ENCODE measurements around the gene ADA.

GRCh38 chr20:44614525-44614924 is 37.0 kb downstream of the ADA start:
- TF ChIP-seq, protein P1, sequence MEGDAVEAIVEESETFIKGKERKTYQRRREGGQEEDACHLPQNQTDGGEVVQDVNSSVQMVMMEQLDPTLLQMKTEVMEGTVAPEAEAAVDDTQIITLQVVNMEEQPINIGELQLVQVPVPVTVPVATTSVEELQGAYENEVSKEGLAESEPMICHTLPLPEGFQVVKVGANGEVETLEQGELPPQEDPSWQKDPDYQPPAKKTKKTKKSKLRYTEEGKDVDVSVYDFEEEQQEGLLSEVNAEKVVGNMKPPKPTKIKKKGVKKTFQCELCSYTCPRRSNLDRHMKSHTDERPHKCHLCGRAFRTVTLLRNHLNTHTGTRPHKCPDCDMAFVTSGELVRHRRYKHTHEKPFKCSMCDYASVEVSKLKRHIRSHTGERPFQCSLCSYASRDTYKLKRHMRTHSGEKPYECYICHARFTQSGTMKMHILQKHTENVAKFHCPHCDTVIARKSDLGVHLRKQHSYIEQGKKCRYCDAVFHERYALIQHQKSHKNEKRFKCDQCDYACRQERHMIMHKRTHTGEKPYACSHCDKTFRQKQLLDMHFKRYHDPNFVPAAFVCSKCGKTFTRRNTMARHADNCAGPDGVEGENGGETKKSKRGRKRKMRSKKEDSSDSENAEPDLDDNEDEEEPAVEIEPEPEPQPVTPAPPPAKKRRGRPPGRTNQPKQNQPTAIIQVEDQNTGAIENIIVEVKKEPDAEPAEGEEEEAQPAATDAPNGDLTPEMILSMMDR (IDR thresholded peaks at IDR 0.05) = no peak
- TF ChIP-seq POLR2A (IDR thresholded peaks at IDR 0.05) = no peak

Measured in testis (tissue), 2 donors.